CD4-positive, alpha-beta T cell treated with Interleukin-4 for 1 hour (primary cell): ENCODE data around the gene MYO7B.

Experiments used
- DNase-seq, 2 donors: peaks; one replicate each; pipeline ENCODE4 v3.0.0-alpha.2; 2020 to 2022

Gene MYO7B

GRCh38 chr2:127670055-127670956 lies 134.8 kb downstream of the MYO7B start:
- DNase-seq = no peak

- no peak for DNase-seq
Measured at GRCh38 chr2:127670957-127671290, 135.4 kb downstream of the MYO7B start.

- DNase-seq = no peak
Measured at GRCh38 chr2:127671557-127672302, 136.2 kb downstream of the MYO7B start.

- no peak for DNase-seq
Measured at GRCh38 chr2:127672341-127673224, 137.1 kb downstream of the MYO7B start.

- DNase-seq = no peak
Measured at GRCh38 chr2:127673291-127674069, 138.0 kb downstream of the MYO7B start.

- no peak for DNase-seq
Measured at GRCh38 chr2:127674241-127675209, 139.0 kb downstream of the MYO7B start.

GRCh38 chr2:127675331-127676261 lies 140.1 kb downstream of the MYO7B start, which contains the start of gene LIMS2:
Gene LIMS2 (minus strand): TSS chr2:127675530. CDS start chr2:127675024, 506 bp downstream.
- DNase-seq = no peak

- DNase-seq = no peak
Measured at GRCh38 chr2:127676906-127677305, 141.4 kb downstream of the MYO7B start.

- no peak for DNase-seq
Measured at GRCh38 chr2:127678531-127678930, 143.0 kb downstream of the MYO7B start.

- DNase-seq = no peak
Measured at GRCh38 chr2:127678991-127679390, 143.5 kb downstream of the MYO7B start.

GRCh38 chr2:127679680-127680361 lies 144.3 kb downstream of the MYO7B start:
- no peak for DNase-seq

GRCh38 chr2:127680706-127681287 lies 145.3 kb downstream of the MYO7B start:
- DNase-seq = no peak

- no peak for DNase-seq
Measured at GRCh38 chr2:127681288-127681804, 145.9 kb downstream of the MYO7B start.

- DNase-seq = no peak
Measured at GRCh38 chr2:127681976-127682857, 146.7 kb downstream of the MYO7B start.

GRCh38 chr2:127683056-127683455 lies 147.6 kb downstream of the MYO7B start:
- no peak for DNase-seq

GRCh38 chr2:127683757-127684156 lies 148.3 kb downstream of the MYO7B start:
- no peak for DNase-seq

GRCh38 chr2:127685410-127686080 lies 150.1 kb downstream of the MYO7B start:
- DNase-seq = no peak
